Measurements from ENCODE around the gene PRKCH. TPM values are rescaled to one million over a fixed set of nuclear protein-coding genes. Genes with fewer than 3 reads are reported as not detected.

Gene PRKCH
- total RNA-seq, 4 donors from 2014 or later = 34.5 to 51.3 (median 45.0) TPM

- peaks cover 11 to 99% (median 38%) of the 10 kb centered on the region in 3 donors for H3K4me1 ChIP-seq
- no peak overlapping the region for H3K4me3 ChIP-seq
- TF ChIP-seq, protein P1, sequence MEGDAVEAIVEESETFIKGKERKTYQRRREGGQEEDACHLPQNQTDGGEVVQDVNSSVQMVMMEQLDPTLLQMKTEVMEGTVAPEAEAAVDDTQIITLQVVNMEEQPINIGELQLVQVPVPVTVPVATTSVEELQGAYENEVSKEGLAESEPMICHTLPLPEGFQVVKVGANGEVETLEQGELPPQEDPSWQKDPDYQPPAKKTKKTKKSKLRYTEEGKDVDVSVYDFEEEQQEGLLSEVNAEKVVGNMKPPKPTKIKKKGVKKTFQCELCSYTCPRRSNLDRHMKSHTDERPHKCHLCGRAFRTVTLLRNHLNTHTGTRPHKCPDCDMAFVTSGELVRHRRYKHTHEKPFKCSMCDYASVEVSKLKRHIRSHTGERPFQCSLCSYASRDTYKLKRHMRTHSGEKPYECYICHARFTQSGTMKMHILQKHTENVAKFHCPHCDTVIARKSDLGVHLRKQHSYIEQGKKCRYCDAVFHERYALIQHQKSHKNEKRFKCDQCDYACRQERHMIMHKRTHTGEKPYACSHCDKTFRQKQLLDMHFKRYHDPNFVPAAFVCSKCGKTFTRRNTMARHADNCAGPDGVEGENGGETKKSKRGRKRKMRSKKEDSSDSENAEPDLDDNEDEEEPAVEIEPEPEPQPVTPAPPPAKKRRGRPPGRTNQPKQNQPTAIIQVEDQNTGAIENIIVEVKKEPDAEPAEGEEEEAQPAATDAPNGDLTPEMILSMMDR (IDR thresholded peaks at IDR 0.05) = no peak
- no peak for TF ChIP-seq POLR2A (IDR thresholded peaks at IDR 0.05)
- no peak overlapping the region for H3K27ac ChIP-seq
- intact Hi-C loops (cut with DNase I) = no loop called here
- H3K9me3 ChIP-seq = no peaks in the 10 kb centered on the region
- no peaks in the 10 kb centered on the region for H3K36me3 ChIP-seq
- 79 to 87% methylated on average over 9 of the region's 9 CpGs for WGBS, 2 donors
- no peaks in the 10 kb centered on the region for H3K27me3 ChIP-seq
- no peak for DNase-seq
Observed at GRCh38 chr14:61386173-61386772, 64.9 kb downstream of the PRKCH start.

DNA sequence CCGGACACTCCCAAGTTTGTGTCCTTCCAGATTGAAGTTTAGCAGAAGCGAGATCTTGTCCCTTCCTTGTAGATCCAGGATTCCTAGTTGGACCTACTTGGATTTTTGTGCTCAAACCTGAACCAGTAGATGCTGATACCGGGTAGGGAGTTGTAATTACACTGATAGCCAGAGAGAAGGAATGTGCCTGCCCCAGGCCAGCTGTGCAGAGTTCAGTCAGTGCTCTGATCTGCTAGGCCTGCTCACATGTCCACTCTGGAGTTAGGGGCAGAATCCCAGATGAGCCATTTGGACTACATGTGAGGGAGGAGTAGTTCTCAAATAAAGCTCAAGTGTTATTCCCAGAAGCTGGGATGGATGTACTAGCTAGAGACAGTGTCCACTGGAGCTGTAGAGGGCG is 65.7 kb downstream of the PRKCH start:
- Histone ChIP-seq H3K4me1 (peaks cover 7 to 96% (median 30%) of the 10 kb centered on the region in 3 donors), H3K27ac (peak overlapping the region; percentile 16 to 89 (median 82)), H3K27me3 (no peaks in the 10 kb centered on the region), H3K4me3 (no peak overlapping the region), H3K36me3 (no peaks in the 10 kb centered on the region), H3K9me3 (no peaks in the 10 kb centered on the region)
- no peak for DNase-seq
- WGBS, 2 donors = 75 to 98% methylated on average over 4 of the region's 4 CpGs
- intact Hi-C loops (cut with DNase I) = no loop called here
- no peak for TF ChIP-seq POLR2A (IDR thresholded peaks at IDR 0.05)
- TF ChIP-seq, protein P1 (IDR thresholded peaks at IDR 0.05) = no peak

GRCh38 chr14:61388173-61388975 is 67.0 kb downstream of the PRKCH start:
- DNase-seq = no peak
- 19 to 40% methylated on average over 7 of the region's 7 CpGs for WGBS, 2 donors
- no peaks in the 10 kb centered on the region for H3K36me3 ChIP-seq
- H3K27ac ChIP-seq = peak overlapping the region; percentile 79 to 89 (median 86)
- peaks cover 7 to 83% (median 26%) of the 10 kb centered on the region in 3 donors for H3K4me1 ChIP-seq
- peak overlapping the region in 1 of 4 donors; percentile 19 for H3K4me3 ChIP-seq
- intact Hi-C loops (cut with DNase I) = no loop called here
- H3K9me3 ChIP-seq = no peaks in the 10 kb centered on the region
- H3K27me3 ChIP-seq = no peaks in the 10 kb centered on the region
- TF ChIP-seq, protein P1 (IDR thresholded peaks at IDR 0.05) = no peak
- no peak for TF ChIP-seq POLR2A (IDR thresholded peaks at IDR 0.05)

DNA sequence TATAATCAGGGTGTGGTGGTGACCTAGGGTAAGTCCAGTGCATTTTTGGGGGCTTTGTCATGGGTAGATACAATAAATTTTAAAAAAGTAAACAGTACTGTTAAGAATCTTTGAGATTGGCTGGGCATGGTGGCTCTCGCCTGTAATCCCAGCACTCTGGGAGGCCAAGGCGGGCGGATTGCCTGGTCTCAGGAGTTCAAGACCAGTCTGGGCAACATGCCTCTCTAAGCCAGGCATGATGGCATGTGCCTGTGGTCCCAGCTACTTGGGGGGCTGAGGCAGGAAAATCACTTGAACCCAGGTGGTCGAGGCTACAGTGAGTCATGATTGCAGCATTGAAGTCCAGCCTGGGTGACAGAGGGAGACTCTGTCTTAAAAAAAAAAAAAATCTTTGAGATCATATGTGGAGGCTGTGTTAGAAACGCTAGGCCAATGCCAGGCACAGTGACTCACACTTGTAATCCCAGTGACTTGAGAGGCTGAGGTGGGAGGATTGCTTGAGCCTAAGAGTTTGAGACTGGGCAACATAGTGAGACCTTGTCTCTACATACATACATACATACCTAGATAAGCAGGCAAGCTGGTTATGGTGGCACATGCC is 67.7 kb downstream of the PRKCH start:
- Histone ChIP-seq H3K36me3 (no peaks in the 10 kb centered on the region), H3K4me3 (no peak overlapping the region), H3K27ac (peak overlapping the region; percentile 79 to 89 (median 86)), H3K27me3 (no peaks in the 10 kb centered on the region), H3K4me1 (peaks cover 7 to 76% (median 26%) of the 10 kb centered on the region in 3 donors), H3K9me3 (no peaks in the 10 kb centered on the region)
- WGBS, 2 donors = 34 to 35% methylated on average over 2 to 5 of the region's 5 CpGs
- DNase-seq = no peak
- TF ChIP-seq, protein P1 (IDR thresholded peaks at IDR 0.05) = no peak
- no peak for TF ChIP-seq POLR2A (IDR thresholded peaks at IDR 0.05)
- intact Hi-C loops (cut with DNase I) = no loop called here

DNA sequence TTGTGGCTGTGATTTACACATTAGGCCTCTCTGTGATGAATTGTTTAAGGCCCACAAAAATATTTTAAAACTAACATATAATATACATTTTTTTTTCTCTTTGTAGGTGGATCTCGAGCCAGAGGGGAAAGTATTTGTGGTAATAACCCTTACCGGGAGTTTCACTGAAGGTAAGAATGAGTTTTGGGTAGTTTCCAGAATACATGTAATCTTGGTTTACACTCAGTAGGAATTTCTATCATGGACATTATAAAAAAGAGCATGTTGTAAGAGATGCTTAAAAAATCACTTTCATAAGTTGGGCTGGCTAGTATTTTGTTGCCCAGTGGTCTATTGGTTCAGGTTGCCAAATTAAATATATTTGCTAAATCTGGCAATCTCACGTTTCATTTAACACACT is 69.7 kb downstream of the PRKCH start:
- H3K4me1 ChIP-seq = peaks cover 7 to 56% (median 26%) of the 10 kb centered on the region in 3 donors
- H3K9me3 ChIP-seq = no peaks in the 10 kb centered on the region
- peaks cover 0 to 11% (median 0%) of the 10 kb centered on the region in 3 donors for H3K36me3 ChIP-seq
- H3K4me3 ChIP-seq = no peak overlapping the region
- DNase-seq = no peak
- intact Hi-C loops (cut with DNase I) = no loop called here
- WGBS, 2 donors = 43 to 45% methylated on average over 3 of the region's 3 CpGs
- H3K27ac ChIP-seq = peak overlapping the region in 1 of 4 donors; percentile 56
- no peaks in the 10 kb centered on the region for H3K27me3 ChIP-seq
- TF ChIP-seq, protein P1 (IDR thresholded peaks at IDR 0.05) = no peak
- no peak for TF ChIP-seq POLR2A (IDR thresholded peaks at IDR 0.05)

Data from esophagus squamous epithelium (tissue), 5 donors.